HG02885 (cell line): ENCODE data around the gene CYBRD1.
"Not testable (repeated sequence)": the region's sequence is repeated elsewhere in the genome, so short reads cannot be mapped to it uniquely, and the experiment has no call there.

ENCODE experiments used
- ATAC-seq: cut with Tn5 transposase; IDR thresholded peaks from one replicate; pipeline ENCODE4 v1.9.1; 2021; ENCODE audit warnings: mild to moderate bottlenecking; ENCODE audit not compliant: unreplicated experiment, poor library complexity

The CYBRD1 gene

GRCh38 chr2:171522052-171522787 lies at the start of gene CYBRD1:
CYBRD1 (plus strand) TSS chr2:171522474; CDS start chr2:171522546, 72 bp downstream.
- peak; percentile 52 for ATAC-seq

GRCh38 chr2:171475979-171476378 lies 46.3 kb upstream of the CYBRD1 start:
- ATAC-seq = no peak

- ATAC-seq = no peak
These were observed 43.9 kb upstream of the CYBRD1 start for GRCh38 chr2:171478345-171478744.

- no peak for ATAC-seq
These were observed 43.0 kb upstream of the CYBRD1 start for GRCh38 chr2:171479154-171479814.

GRCh38 chr2:171480908-171481307 lies 41.4 kb upstream of the CYBRD1 start:
- no peak for ATAC-seq

- peak; percentile 46 for ATAC-seq
These were observed 40.0 kb upstream of the CYBRD1 start for GRCh38 chr2:171482308-171482707.

GRCh38 chr2:171482877-171483276 lies 39.4 kb upstream of the CYBRD1 start:
- ATAC-seq = no peak

- no peak for ATAC-seq
These were observed 38.5 kb upstream of the CYBRD1 start for GRCh38 chr2:171483793-171484192.

- ATAC-seq = no peak
These were observed 37.2 kb upstream of the CYBRD1 start for GRCh38 chr2:171485116-171485515.

- ATAC-seq = no peak
These were observed 35.1 kb upstream of the CYBRD1 start for GRCh38 chr2:171487201-171487600.

- no peak for ATAC-seq
These were observed 34.4 kb upstream of the CYBRD1 start for GRCh38 chr2:171487803-171488259.

GRCh38 chr2:171490577-171490976 lies 31.7 kb upstream of the CYBRD1 start:
- no peak for ATAC-seq

GRCh38 chr2:171491292-171491691 lies 31.0 kb upstream of the CYBRD1 start:
- ATAC-seq = no peak

- ATAC-seq = no peak
These were observed 29.6 kb upstream of the CYBRD1 start for GRCh38 chr2:171492664-171493063.

- ATAC-seq = not testable (repeated sequence)
These were observed 24.6 kb upstream of the CYBRD1 start for GRCh38 chr2:171497664-171498063.

GRCh38 chr2:171505374-171505773 lies 16.9 kb upstream of the CYBRD1 start:
- no peak for ATAC-seq

- peak; percentile 84 for ATAC-seq
These were observed 12.1 kb upstream of the CYBRD1 start for GRCh38 chr2:171509945-171510731.

GRCh38 chr2:171512014-171512413 lies 10.3 kb upstream of the CYBRD1 start:
- ATAC-seq = no peak

- no peak for ATAC-seq
These were observed 9.5 kb upstream of the CYBRD1 start for GRCh38 chr2:171512683-171513195.

GRCh38 chr2:171513719-171514160 lies 8.5 kb upstream of the CYBRD1 start:
- ATAC-seq = peak; percentile 53
